ENCODE results near the gene SPTBN5.

Gene SPTBN5

DNA sequence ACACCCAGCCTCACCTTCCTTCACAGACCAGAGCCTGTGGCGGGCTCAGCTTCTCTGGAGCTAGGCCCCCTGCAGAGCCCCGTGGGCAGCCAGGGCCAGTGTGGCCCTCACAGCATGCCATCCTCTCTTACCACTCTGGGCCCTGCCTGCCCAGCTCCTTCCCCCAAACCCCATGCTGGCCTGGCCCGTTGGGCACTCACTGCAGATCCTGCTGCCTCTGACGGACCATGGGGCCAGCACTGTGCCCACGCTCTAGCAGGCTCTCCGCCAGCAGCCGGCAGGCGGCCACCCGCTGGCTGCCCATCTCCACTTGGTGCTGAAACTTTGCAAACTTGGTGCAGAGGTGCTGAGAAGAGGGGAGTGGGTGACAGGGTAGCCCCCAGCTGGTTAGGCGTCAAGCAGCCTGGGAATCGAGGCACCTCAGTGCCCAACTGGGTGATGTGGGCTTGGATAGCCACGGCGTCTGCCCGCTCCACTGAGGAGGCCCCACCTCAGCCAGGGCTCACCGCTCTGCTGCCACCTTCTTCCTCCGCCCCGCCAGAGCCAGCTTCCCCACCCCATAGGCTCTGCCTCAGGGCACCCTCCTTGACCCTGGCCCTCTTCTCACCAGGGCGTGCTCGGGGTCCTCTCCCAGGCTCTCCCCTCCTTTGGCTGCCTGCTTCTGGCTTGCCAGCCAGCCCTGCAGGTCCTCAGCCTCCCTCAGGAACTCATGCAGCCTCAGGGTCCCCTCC lies 22.5 kb downstream of the SPTBN5 start:
- in situ Hi-C loops (cut with HindIII; ENCODE audit: low sequenced_read_pairs) = no loop called here

DNA sequence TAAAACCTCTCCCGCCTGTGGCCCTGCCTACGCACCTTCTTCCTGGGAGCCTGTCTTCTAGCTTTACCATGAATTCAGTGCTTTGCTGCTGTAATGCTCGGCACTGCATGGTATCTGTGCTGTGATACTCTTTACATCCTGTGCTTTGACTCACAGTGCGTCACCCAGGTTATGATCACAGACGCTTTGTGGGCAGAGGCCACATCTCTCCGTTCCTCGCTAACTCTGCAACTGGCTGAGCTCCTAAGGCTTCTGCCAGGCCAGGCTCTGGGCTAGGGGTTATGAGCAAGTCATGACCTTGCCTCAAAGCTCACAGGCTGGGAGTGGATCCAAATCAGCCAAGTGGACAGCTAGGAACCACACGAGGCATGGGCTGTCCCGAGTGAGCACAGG lies 23.2 kb downstream of the SPTBN5 start:
- in situ Hi-C loops (cut with HindIII; ENCODE audit: low sequenced_read_pairs) = no loop called here

GRCh38 chr15:41869770-41870688 lies 23.8 kb downstream of the SPTBN5 start:
- in situ Hi-C loops (cut with HindIII; ENCODE audit: low sequenced_read_pairs) = no loop called here

DNA sequence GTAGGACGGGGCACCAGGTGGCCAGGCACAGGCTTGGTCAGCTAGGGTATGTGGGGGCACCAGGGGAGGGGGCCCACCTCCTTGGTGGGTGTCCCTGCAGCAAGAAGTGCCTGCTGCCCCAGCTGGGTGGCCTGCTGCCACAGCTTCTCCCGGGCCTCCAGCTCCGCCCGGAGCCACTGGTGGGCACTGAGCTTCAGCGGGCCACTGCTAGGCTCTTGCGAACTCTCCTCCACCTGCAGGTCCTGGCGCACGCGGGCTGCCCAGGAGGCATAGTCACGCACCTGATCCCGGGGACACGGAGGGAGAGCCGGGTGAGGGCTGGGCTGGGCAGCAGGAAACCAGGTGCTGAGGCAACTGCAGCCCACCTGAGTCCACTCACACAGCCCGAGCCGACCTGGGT lies 25.5 kb downstream of the SPTBN5 start:
- in situ Hi-C loops (cut with HindIII; ENCODE audit: low sequenced_read_pairs) = no loop called here

DNA sequence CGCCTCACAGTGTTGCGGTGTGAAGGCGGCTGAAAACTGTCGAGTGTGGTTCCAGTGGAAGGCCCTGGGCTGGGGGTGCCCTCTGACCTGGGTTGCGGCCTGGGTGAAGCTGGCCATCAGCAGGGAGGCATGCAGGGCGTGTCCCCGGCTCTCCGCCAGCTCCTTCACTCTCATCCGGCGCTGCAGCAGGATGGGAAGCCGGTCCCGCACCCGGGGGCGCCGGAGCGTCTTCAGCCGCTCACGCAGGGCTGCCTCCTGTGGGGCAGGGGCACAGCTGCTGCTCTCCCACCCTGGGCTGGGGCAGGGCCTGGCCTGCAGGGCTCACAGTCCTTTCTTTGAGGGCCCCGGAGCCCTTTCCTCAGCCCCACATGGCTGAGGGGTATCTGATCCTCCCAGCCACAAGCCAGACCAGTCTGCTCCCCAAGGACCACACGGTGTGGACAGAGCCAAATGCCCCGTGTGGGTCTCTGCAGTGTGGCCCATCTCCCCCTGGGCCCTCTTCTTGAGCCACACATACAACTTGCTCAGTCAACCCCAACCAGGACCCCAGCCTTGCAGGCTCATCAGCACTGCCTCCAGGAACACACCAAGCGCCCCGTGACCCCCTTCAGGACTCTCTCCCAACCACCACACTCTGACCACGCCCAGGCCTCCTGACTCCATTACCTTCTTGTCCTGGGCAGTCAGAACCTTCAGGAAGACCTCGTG lies 26.8 kb downstream of the SPTBN5 start:
- in situ Hi-C loops (cut with HindIII; ENCODE audit: low sequenced_read_pairs) = no loop called here

GRCh38 chr15:41866263-41866703 lies 27.6 kb downstream of the SPTBN5 start:
- in situ Hi-C loops (cut with HindIII; ENCODE audit: low sequenced_read_pairs) = no loop called here

DNA sequence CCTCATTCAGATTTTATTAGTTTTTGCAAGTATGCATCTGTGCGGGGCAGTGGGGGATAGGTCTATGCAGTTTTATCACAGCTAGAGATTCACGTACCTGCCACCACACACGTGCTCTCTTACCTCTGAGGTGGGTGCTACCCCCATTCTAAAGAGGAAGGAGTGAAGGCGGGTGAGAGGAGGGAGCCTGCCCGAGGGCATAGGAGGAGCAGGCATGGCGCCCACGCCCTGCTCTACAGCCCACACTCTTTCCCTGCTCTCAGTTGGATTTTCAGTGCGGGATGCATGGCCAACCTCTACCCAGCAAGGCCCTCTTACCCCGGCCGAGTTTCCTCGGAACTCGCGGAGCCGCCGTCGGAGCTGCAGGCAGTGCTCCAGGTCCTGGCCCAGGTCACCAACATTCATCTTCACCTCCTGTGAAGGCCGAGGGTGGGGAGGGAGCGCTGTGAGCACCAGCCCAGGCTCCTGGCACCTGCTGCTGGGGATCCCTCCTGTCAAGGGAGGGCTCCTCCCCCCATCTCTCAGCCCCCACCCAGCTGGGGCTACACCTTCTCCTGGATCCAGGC lies 28.3 kb downstream of the SPTBN5 start:
- in situ Hi-C loops (cut with HindIII; ENCODE audit: low sequenced_read_pairs) = no loop called here

- in situ Hi-C loops (cut with HindIII; ENCODE audit: low sequenced_read_pairs) = no loop called here
These were observed 31.2 kb downstream of the SPTBN5 start for GRCh38 chr15:41862515-41863116.

DNA sequence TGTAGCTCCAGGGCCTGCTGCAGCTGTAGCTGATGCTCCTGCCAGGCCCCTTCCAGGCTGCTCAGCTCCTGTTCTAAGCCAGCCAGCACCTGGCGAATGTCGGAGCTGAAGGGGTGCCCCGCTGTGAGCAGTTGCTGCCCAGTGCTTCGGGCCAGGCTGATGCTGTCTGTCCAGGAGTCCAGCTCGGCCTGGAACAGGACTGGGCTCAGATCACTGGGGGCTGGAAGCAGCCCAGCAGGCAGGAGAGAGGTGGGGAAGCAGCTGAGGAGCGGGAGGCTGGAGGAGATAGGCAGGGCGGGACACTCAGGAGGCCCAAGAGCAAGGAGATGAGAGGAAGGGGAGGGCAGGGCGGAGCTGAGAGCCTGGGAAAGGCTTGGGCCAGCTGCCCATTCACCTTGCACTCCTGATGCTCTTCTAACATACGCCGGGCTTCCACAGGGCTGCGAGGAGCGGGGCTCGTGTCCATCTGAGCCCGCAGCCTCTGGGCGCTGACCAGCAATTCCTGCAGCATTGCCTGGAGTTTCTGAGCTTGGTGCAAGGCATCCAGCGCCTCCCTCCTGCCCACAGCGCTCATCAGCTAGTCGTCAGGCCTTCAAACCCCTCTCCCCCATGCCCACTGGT lies 32.0 kb downstream of the SPTBN5 start:
- in situ Hi-C loops (cut with HindIII; ENCODE audit: low sequenced_read_pairs) = no loop called here

GRCh38 chr15:41860049-41860828 lies 33.6 kb downstream of the SPTBN5 start:
- in situ Hi-C loops (cut with HindIII; ENCODE audit: low sequenced_read_pairs) = no loop called here

DNA sequence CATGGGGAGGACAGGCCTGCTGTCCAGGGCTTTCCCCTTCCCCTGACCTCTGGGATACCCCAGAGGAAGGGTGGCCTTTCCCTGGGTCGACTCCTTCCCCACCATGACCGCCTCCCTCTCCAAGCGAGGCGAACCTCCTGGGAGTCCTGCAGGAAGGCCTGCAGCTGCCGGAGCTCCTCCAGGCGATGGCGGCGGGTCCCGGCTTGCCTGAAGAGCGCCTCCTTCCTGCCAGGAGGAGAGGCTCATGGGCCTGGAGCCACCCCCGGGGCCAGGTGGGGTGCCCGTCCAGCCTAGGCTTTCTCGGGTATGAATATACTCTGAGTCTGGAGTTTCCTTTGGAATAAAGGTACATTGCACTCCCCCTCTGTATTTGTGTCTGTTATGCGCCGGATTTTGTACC lies 35.1 kb downstream of the SPTBN5 start:
- in situ Hi-C loops (cut with HindIII; ENCODE audit: low sequenced_read_pairs) = no loop called here

GRCh38 chr15:41857316-41857715 lies 36.5 kb downstream of the SPTBN5 start:
- in situ Hi-C loops (cut with HindIII; ENCODE audit: low sequenced_read_pairs) = no loop called here

DNA sequence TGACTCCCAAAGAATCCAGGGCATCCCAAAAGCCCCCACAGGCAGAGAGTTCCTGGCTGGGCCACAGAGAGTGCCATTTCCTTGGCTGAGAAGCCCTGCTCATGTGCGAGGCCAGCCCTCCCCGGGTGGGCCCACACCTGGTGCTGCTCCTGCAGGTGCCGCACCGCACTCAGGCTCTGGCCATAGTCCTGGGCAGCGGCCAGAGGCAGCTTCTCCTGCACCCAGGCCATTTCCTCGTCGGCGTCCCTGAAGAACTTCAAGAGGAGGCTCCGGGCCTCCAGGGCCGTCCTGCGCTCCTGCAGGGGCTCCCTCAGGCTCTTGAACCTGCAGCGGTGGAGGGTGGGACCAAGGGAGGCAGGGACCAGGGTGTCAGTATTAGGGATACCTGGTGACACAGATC lies 37.1 kb downstream of the SPTBN5 start:
- in situ Hi-C loops (cut with HindIII; ENCODE audit: low sequenced_read_pairs) = no loop called here

DNA sequence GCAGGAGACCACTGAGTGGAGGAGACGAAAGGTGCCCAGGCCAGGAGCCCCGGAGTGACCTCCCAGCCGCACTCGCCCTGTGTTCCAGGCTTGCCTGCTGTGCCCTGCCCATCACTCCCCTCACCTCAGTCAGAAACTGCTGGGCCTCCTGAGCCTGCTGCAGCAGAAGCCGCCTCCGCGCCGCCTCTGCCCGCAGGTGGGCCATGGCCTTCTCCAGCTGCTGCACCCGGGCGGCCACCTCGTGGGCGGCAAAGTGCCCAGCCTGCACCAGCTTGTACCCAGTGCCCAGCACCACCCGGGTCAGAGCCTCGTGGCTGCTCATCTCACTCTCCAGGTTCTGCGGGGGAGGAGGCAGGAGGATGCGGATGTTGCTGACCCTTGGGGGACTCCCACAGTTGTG lies 37.6 kb downstream of the SPTBN5 start:
- in situ Hi-C loops (cut with HindIII; ENCODE audit: low sequenced_read_pairs) = no loop called here

DNA sequence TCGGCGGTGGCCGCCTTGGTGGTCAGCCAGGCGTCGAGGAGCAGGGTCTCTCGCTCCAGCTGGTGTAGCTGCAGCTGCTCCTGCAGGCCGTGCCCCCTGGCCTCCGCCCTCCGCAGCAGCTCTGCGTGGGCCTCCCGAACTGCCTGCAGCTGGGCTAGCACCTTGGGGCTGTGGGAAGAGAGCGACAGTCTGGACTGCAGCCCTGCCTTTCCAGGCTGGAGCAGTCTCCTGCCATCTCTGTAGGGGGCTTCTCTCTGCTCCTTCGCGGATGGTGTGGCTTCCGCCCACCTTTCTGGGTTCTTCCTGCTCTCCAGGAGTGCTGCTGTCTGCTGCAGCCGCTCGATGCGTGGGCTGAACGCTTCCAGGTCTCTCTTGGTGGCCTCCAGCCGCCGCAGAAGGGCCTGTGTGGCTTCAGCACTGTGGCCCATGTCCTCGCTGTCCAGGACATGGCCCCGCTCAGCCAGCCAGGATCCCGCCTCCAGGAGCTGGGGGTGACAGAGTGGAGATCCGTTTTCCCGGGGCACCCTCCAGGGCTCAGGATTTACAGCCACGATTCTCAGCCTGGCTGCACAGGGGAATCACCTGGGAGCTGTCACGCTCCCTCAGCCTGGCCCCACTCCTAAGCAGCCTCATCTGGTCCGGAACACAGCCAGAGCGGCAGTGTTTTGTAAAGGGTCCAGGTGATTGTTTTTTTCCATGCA lies 38.4 kb downstream of the SPTBN5 start:
- in situ Hi-C loops (cut with HindIII; ENCODE audit: low sequenced_read_pairs) = no loop called here

DNA sequence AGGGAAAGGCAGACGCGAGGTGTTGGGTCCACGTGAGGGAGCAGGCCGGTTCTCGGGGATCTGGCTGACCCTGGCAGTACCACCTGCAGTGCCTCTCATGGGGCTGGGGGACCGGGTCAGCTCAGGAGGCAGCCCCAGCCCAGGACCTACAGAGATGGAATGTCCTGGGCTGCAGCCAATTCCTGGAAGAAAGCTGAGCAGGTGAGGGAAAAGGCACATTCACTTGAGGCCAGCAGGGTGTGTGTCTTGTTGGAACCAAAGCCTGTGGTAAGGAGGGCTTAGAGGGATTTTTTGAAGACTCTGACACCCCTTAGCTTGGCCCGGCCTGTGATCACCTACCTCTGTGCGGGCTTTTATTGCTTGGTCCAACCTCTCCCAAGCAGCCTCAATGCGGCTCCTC lies 39.4 kb downstream of the SPTBN5 start:
- in situ Hi-C loops (cut with HindIII; ENCODE audit: low sequenced_read_pairs) = no loop called here

GRCh38 chr15:41853831-41854230 lies 40.0 kb downstream of the SPTBN5 start:
- in situ Hi-C loops (cut with HindIII; ENCODE audit: low sequenced_read_pairs) = no loop called here

DNA sequence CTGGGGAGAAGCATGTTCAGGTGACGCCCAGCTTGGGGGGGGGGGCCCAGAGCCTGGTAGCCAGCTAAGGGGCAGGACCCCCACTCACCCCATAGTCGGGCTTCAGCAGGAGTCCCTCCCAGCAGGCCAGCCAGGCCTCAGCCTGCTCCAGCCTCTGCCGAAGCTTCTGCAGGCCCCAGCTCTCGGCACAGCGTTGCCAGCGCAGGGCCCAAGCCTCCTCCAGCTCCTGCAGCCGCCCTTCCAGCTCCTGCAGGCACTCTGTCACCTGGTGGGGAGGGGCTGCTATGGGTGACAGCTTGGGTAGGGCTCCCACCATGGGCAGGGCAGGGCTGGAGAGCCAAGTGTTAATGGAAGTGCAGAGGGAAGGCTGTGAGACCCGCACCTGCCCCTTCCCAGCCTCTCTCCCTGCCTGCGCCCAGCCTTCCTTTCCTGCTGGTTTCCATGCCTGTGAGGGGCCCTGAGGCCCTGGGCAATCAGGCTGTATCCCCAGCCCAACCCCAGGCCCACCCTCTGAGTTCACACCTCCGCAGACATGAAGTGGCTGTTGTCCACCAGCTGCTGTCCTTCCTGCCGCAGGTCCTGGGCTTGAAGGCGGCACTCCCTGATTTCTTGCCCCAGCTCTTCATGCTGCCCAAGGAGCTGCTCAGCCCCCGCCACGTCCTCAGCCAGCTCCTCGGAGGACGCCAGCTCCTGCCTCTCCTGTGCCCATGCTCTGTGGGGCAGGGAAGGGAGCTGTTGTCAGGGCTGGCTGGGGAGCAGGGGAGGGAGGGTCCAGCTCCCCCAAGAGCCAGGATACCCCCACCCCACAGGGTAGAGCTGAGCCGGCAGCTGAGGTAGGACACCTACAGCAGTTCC lies 40.9 kb downstream of the SPTBN5 start:
- in situ Hi-C loops (cut with HindIII; ENCODE audit: low sequenced_read_pairs) = no loop called here
